Stomach (tissue), 4 donors: ENCODE results near the gene NFKBIZ.

Experiments
- EP300 ChIP-seq: sonication (generic); formaldehyde crosslinking; IDR thresholded peaks from one replicate; pipeline ENCODE4 v1.6.1; 2017; ENCODE audit warnings: antibody characterized with exemption
- TF ChIP-seq, protein P1 (sequence below), 7 experiments: fragments of 450-650 bp in 4 of 7; fragments of 200-600 bp in 3 of 7; sonication (generic) in 3 of 7; IDR thresholded peaks; one replicate each; pipeline ENCODE4 v1.5.1; 2016 to 2019; ENCODE audit warnings: antibody characterized with exemption in 7 of 7, control low read depth in 2 of 7, mild to moderate bottlenecking in 1 of 7

DNA sequence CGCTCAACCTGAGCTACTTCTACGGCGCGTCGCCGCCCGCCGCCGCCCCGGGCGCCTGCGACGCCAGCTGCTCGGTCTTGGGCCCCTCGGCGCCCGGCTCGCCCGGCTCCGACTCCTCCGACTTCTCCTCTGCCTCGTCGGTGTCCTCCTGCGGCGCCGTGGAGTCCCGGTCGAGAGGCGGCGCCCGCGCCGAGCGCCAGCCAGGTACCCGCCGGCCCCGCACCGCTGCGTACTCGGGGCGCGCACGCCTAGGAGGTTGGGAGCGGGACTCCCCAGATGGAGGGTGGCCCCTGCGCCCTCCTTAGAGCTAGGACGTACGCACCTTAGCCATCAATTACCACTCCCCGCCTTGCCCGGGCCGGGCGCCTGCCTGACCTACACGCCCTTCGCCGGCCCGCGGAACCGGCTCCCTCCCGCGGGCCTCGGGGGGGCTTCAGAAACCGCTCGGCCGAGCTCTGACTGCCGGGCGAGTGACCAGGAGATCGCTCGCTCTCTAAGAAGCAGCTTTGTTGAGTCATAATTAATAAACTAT, 466 bp downstream of the NFKBIZ start:
- TF ChIP-seq, protein P1, sequence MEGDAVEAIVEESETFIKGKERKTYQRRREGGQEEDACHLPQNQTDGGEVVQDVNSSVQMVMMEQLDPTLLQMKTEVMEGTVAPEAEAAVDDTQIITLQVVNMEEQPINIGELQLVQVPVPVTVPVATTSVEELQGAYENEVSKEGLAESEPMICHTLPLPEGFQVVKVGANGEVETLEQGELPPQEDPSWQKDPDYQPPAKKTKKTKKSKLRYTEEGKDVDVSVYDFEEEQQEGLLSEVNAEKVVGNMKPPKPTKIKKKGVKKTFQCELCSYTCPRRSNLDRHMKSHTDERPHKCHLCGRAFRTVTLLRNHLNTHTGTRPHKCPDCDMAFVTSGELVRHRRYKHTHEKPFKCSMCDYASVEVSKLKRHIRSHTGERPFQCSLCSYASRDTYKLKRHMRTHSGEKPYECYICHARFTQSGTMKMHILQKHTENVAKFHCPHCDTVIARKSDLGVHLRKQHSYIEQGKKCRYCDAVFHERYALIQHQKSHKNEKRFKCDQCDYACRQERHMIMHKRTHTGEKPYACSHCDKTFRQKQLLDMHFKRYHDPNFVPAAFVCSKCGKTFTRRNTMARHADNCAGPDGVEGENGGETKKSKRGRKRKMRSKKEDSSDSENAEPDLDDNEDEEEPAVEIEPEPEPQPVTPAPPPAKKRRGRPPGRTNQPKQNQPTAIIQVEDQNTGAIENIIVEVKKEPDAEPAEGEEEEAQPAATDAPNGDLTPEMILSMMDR (IDR thresholded peaks at IDR 0.05), result no peak
- no peak for TF ChIP-seq EP300
